MCF 10A (cell line): ENCODE data around the gene APOA1. TPM values are rescaled to one million over a fixed set of nuclear protein-coding genes. Genes with fewer than 3 reads are reported as not detected.

Source experiments
- total RNA-seq: library from RNA; stranded (reverse); gene quantifications from 2 replicates; pipeline ENCODE4 v1.2.3, GENCODE V29; 2022

The APOA1 gene
- total RNA-seq, 1 experiment from 2014 or later, result not detected

Other genes with a start within 250 kb of the APOA1 start
- gene BUD13, start 64.6 kb downstream of the APOA1 start, total RNA-seq, result 11.8 and 15.1 TPM in 2 replicates
- 82.5 and 105 TPM in 2 replicates for gene ZPR1, start 49.6 kb downstream of the APOA1 start, total RNA-seq
- not detected in 2 replicates for gene APOA5, start 45.7 kb downstream of the APOA1 start, total RNA-seq
- not detected in 2 replicates for gene APOA4, start 14.3 kb downstream of the APOA1 start, total RNA-seq
- not detected in 2 replicates for gene APOC3, start 7.7 kb downstream of the APOA1 start, total RNA-seq